Measurements from ENCODE around the gene ITIH2.
"Not testable (repeated sequence)": the region's sequence is repeated elsewhere in the genome, so short reads cannot be mapped to it uniquely, and the experiment has no call there.

DNA sequence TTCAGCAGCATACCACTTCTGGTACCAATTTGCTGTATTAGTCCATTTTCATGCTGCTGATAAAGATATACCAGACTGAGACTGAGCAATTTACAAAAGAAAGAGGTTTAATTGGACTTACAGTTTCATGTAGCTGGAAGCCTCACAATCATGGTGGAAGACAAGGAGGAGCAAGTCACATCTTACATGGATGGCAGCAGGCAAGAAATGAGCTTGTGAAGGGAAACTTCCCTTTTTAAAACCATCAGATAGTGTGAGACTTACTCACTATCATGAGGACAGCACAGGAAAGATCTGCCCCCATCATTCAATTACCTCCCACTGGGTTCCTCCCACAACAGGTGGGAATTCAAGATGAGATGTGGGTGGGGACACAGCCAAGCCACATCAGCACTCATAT lies 9.9 kb upstream of the ITIH2 start:
- TF ChIP-seq YY1 (IDR thresholded peaks at IDR 0.05; ENCODE audit: low read depth, low read length); CEBPB (IDR thresholded peaks at IDR 0.05; ENCODE audit: low read depth, low read length); CREB1 (IDR thresholded peaks at IDR 0.05); POLR2AphosphoS5 (IDR thresholded peaks at IDR 0.05; ENCODE audit: low read depth, low read length); TAF1 (IDR thresholded peaks at IDR 0.05; ENCODE audit: low read depth, low read length); PHF8 (conservative IDR thresholded peaks at IDR 0.05; ENCODE audit: low read depth, low read length); POLR2A (IDR thresholded peaks at IDR 0.05; ENCODE audit: control extremely low read depth in 1 of 2, low read depth in 2 of 2, low read length in 2 of 2); SP4 (IDR thresholded peaks at IDR 0.05; ENCODE audit: low read length); GTF2F1 (IDR thresholded peaks at IDR 0.05; ENCODE audit: borderline replicate concordance, low read depth, low read length): not testable (repeated sequence)
- TF ChIP-seq, protein P1, sequence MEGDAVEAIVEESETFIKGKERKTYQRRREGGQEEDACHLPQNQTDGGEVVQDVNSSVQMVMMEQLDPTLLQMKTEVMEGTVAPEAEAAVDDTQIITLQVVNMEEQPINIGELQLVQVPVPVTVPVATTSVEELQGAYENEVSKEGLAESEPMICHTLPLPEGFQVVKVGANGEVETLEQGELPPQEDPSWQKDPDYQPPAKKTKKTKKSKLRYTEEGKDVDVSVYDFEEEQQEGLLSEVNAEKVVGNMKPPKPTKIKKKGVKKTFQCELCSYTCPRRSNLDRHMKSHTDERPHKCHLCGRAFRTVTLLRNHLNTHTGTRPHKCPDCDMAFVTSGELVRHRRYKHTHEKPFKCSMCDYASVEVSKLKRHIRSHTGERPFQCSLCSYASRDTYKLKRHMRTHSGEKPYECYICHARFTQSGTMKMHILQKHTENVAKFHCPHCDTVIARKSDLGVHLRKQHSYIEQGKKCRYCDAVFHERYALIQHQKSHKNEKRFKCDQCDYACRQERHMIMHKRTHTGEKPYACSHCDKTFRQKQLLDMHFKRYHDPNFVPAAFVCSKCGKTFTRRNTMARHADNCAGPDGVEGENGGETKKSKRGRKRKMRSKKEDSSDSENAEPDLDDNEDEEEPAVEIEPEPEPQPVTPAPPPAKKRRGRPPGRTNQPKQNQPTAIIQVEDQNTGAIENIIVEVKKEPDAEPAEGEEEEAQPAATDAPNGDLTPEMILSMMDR (IDR thresholded peaks at IDR 0.05; ENCODE audit: control extremely low read depth in 1 of 3, insufficient read depth in 1 of 3, low read depth in 1 of 3, low read length in 3 of 3): not testable (repeated sequence)
- TF ChIP-seq, protein P2, sequence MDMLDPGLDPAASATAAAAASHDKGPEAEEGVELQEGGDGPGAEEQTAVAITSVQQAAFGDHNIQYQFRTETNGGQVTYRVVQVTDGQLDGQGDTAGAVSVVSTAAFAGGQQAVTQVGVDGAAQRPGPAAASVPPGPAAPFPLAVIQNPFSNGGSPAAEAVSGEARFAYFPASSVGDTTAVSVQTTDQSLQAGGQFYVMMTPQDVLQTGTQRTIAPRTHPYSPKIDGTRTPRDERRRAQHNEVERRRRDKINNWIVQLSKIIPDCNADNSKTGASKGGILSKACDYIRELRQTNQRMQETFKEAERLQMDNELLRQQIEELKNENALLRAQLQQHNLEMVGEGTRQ (IDR thresholded peaks at IDR 0.05; ENCODE audit: low read length): not testable (repeated sequence)

All from H1 (cell line).